Brain microvascular endothelial cell (primary cell): Measurements from ENCODE around the gene TIGD1.

Experiments used
- DNase-seq: peaks from one replicate; pipeline ENCODE4 v3.0.0-alpha.2; 2020
- H3K27ac ChIP-seq: fragments of 250-450 bp; sonication (Bioruptor Pico); 2 replicates; pipeline ENCODE4 v1.5.1; 2020; ENCODE audit warnings: mild to moderate bottlenecking, moderate library complexity
- H3K27me3 ChIP-seq: fragments of 250-450 bp; sonication (Bioruptor Pico); replicated peaks from 2 replicates; pipeline ENCODE4 v1.5.1; 2020; ENCODE audit warnings: mild to moderate bottlenecking
- H3K36me3 ChIP-seq: fragments of 250-450 bp; sonication (Bioruptor Pico); replicated peaks from 2 replicates; pipeline ENCODE4 v1.5.1; 2020; ENCODE audit warnings: mild to moderate bottlenecking
- H3K4me3 ChIP-seq: 2 replicates; pipeline ENCODE4 v1.5.1; 2011; ENCODE audit warnings: low read depth, mild to moderate bottlenecking, control low read depth, low read length, moderate library complexity
- CTCF ChIP-seq: IDR thresholded peaks from 2 replicates; pipeline ENCODE4 v1.5.1; 2011; ENCODE audit warnings: low read depth, mild to moderate bottlenecking, moderate library complexity, low read length, control low read depth, inconsistent platforms; ENCODE audit errors: missing control alignments
- in situ Hi-C: cut with HindIII; loops from 2 replicates; pipeline ENCODE4 v1.10.0; 2017; ENCODE audit warnings: low sequenced_read_pairs, low pct_ligation_motif_present

The TIGD1 gene

DNA sequence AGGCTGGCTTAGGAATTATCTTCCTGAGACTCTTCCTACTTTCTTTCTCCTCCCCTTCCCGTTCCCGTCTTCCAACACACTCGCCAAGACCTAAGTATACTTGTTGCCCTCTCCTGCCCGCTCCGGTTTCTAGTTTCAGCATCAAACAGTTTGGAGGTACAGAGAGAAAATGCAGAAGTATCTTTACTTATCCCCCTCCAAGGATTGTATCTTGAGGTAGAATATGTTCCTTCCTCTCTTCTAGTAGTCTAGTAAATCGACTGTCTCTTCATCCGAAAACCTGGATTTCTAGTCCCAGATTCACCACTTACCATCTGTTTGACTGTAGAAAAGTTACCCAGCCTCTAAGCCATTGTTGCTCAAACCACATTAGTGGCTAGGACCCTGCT is 887 bp upstream of the TIGD1 start:
- Histone ChIP-seq H3K4me3 (peak overlapping the region; percentile 88), H3K36me3 (no peaks in the 10 kb centered on the region), H3K27me3 (no peaks in the 10 kb centered on the region), H3K27ac (peak overlapping the region; percentile 95)
- in situ Hi-C loops, result no loop called here
- no peak for TF ChIP-seq CTCF
- no peak for DNase-seq

DNA sequence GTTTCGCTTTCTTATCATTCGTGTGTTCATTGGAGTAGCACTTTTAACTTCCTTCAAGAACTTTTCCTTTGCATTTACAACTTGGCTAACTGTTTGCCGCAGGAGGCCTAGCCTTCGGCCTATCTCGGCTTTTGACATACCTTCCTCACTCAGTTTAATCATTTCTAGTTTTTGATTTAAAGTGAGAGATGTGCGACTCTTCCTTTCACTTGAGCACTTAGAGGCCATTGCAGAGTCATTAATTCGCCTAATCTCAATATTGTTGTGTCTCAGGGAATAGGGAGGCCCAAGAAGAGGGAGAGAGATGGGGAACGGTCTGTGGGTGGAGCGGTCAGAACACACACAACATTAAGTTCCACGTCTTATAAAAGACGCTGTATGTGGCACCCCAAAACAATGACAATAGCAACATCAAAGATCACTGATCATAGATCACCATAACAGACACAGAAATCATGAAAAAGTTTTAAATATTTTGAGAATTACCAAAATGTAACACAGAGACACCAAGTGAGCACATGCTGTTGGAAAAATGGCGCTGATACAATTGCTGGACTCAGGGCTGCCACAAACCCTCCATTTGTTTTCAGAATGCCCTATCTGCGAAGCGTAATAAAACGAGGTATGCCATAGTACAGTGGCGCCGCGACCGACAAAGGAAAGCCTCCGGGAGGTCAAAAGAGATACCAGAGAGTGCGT is 553 bp downstream of the TIGD1 start:
- in situ Hi-C loops, result no loop called here
- no peaks in the 10 kb centered on the region for H3K27me3 ChIP-seq
- TF ChIP-seq CTCF, result no peak
- H3K4me3 ChIP-seq, result peak overlapping the region; percentile 88
- no peak for DNase-seq
- no peaks in the 10 kb centered on the region for H3K36me3 ChIP-seq
- peak overlapping the region; percentile 95 for H3K27ac ChIP-seq

DNA sequence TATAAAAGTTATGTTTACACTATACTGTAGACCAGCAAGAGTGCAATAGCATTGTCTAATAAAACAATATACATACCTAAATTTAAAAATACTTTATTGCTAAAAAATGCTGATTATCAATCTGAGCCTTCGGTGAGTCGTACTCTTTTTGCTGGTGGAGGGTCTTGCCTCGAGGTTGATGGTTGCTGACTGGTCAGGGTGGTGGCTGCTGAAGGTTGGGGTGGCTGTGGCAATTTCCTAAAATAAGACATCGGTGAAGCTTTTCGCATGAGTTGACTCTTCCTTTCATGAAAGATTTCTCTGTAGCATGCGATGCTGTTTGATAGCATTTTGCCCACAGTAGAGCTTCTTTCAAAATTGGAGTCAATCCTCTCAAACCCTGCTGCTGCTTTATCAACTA is 2.4 kb downstream of the TIGD1 start:
- in situ Hi-C loops, result no loop called here
- Histone ChIP-seq H3K4me3 (no peak overlapping the region), H3K36me3 (no peaks in the 10 kb centered on the region), H3K27ac (no peak overlapping the region), H3K27me3 (no peaks in the 10 kb centered on the region)
- TF ChIP-seq CTCF, result no peak
- DNase-seq, result no peak

DNA sequence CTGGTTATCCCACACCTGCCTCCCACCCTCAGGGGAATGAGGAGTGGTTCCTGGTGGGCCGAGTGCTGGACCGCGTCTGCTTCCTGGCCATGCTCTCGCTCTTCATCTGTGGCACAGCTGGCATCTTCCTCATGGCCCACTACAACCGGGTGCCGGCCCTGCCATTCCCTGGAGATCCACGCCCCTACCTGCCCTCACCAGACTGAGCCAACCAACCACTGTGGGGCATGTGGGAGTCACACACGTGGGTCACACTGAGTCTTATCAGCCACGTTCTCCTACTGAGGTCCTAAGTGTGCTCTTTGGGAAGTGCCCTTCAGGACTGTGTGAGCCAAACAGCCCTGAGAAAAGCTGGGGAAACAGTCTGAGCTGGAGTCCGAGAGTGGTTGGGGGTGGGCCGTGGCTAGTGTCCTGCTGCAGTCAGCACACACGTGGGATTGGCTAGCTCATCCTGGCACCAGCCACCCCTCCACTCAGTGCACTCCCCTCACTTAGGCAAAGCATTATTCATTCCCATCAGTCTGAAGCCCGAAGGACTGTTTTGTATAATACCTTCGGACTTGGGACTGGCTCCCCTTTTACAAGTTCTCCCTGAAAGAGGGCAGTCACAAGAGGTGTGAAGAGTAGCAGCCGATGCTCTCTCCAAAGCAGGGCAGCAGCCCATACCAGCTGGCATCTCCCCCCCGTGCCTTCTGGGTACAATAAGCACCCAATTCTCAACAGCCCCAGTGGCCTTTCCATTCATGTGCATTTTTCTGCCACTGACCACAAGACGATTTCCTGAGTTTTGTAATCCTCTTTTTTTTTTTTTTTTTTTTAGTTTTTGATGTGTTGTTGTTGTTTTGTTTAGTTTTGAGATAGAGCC is 4.6 kb downstream of the TIGD1 start:
- Histone ChIP-seq H3K27me3 (no peaks in the 10 kb centered on the region), H3K36me3 (no peaks in the 10 kb centered on the region), H3K4me3 (no peak overlapping the region), H3K27ac (no peak overlapping the region)
- DNase-seq, result no peak
- in situ Hi-C loops, result no loop called here
- TF ChIP-seq CTCF, result no peak

GRCh38 chr2:232544674-232545073 is 5.7 kb downstream of the TIGD1 start:
- H3K4me3 ChIP-seq, result no peak overlapping the region
- DNase-seq, result no peak
- H3K27me3 ChIP-seq, result no peaks in the 10 kb centered on the region
- no peak overlapping the region for H3K27ac ChIP-seq
- in situ Hi-C loops, result no loop called here
- no peaks in the 10 kb centered on the region for H3K36me3 ChIP-seq
- TF ChIP-seq CTCF, result no peak
